Measurements from ENCODE around the gene ARHGAP10.

ARHGAP10 gene

GRCh38 chr4:147924604-147925412 is 192.9 kb downstream of the ARHGAP10 start:
- no peak overlapping the region for H3K4me3 ChIP-seq (replicated peaks; ENCODE audit: low read depth, low read length)
- peak; percentile 44 for TF ChIP-seq CTCF (IDR thresholded peaks at IDR 0.05; ENCODE audit: low read depth, low read length, missing control alignments)
- DNase-seq (ENCODE audit: extremely low read depth, low read depth): no peak

GRCh38 chr4:147927377-147928137 is 195.7 kb downstream of the ARHGAP10 start:
- H3K4me3 ChIP-seq (replicated peaks; ENCODE audit: low read depth, low read length): no peak overlapping the region
- TF ChIP-seq CTCF (IDR thresholded peaks at IDR 0.05; ENCODE audit: low read depth, low read length, missing control alignments): no peak
- peak; percentile 72 for DNase-seq (ENCODE audit: extremely low read depth, low read depth)

- no peak for DNase-seq (ENCODE audit: extremely low read depth, low read depth)
- H3K4me3 ChIP-seq (replicated peaks; ENCODE audit: low read depth, low read length): no peak overlapping the region
- no peak for TF ChIP-seq CTCF (IDR thresholded peaks at IDR 0.05; ENCODE audit: low read depth, low read length, missing control alignments)
Measured at GRCh38 chr4:147928400-147928799, 196.5 kb downstream of the ARHGAP10 start.

- no peak overlapping the region for H3K4me3 ChIP-seq (replicated peaks; ENCODE audit: low read depth, low read length)
- DNase-seq (ENCODE audit: extremely low read depth, low read depth): no peak
- TF ChIP-seq CTCF (IDR thresholded peaks at IDR 0.05; ENCODE audit: low read depth, low read length, missing control alignments): no peak
Measured at GRCh38 chr4:147929746-147930145, 197.9 kb downstream of the ARHGAP10 start.

GRCh38 chr4:147933316-147933715 is 201.4 kb downstream of the ARHGAP10 start:
- TF ChIP-seq CTCF (IDR thresholded peaks at IDR 0.05; ENCODE audit: low read depth, low read length, missing control alignments): no peak
- no peak for DNase-seq (ENCODE audit: extremely low read depth, low read depth)
- no peak overlapping the region for H3K4me3 ChIP-seq (replicated peaks; ENCODE audit: low read depth, low read length)

- TF ChIP-seq CTCF (IDR thresholded peaks at IDR 0.05; ENCODE audit: low read depth, low read length, missing control alignments): no peak
- DNase-seq (ENCODE audit: extremely low read depth, low read depth): no peak
- no peak overlapping the region for H3K4me3 ChIP-seq (replicated peaks; ENCODE audit: low read depth, low read length)
Measured at GRCh38 chr4:147933779-147934178, 201.9 kb downstream of the ARHGAP10 start.
